Caco-2 (cell line): ENCODE data around the gene SLC30A9. TPM values are rescaled to one million over a fixed set of nuclear protein-coding genes. Genes with fewer than 3 reads are reported as not detected.

Source experiments
- BruUV-seq: library from RNA; stranded (reverse); fragments of 400-500 nt; replicated peaks from 2 replicates; lab custom pipeline; 2021; lab: Mats Ljungman, UMichigan
- CTCF ChIA-PET: fragments of 300-600 bp; sonication (Branson Sonifier 250); formaldehyde crosslinking; loops from one replicate; lab custom pipeline; 2022; ENCODE audit warnings: antibody characterized with exemption; lab: Charles Lee
- POLR2A ChIA-PET: fragments of 300-600 bp; sonication (Branson Sonifier 250); formaldehyde crosslinking; loops from one replicate; lab custom pipeline; 2022; ENCODE audit warnings: antibody characterized with exemption; lab: Charles Lee
- DNase-seq, 2 experiments: peaks; one replicate each; pipeline versions ENCODE4 v3.0.0 to v3.0.0-alpha.2; 2020 to 2022
- H3K27me3 ChIP-seq: replicated peaks from 2 replicates; pipeline ENCODE4 v1.6.0; 2011; ENCODE audit warnings: low read length; ENCODE audit not compliant: control insufficient read depth, insufficient read depth
- H3K36me3 ChIP-seq: 2 replicates; pipeline ENCODE4 v1.5.1; 2011; ENCODE audit warnings: low read length; ENCODE audit not compliant: control insufficient read depth, insufficient read depth
- H3K4me1 ChIP-seq: fragments of 250-450 bp; sonication (Bioruptor Pico); 2 replicates; pipeline ENCODE4 v1.5.1; 2020; ENCODE audit warnings: mild to moderate bottlenecking
- H3K4me3 ChIP-seq: 2 replicates; pipeline ENCODE4 v1.5.1; 2011; ENCODE audit warnings: low read depth, mild to moderate bottlenecking, control low read depth, low read length
- H3K9me3 ChIP-seq: fragments of 250-450 bp; sonication (Bioruptor Pico); 2 replicates; pipeline ENCODE4 v1.5.1; 2020; ENCODE audit warnings: mild to moderate bottlenecking, moderate library complexity
- H3K27ac Mint-ChIP-seq: one replicate; pipeline ENCODE4 v1.8.0; 2022; ENCODE audit warnings: mixed read lengths; ENCODE audit not compliant: unreplicated experiment
- H3K27me3 Mint-ChIP-seq: one replicate; pipeline ENCODE4 v1.8.0; 2022; ENCODE audit warnings: mixed read lengths; ENCODE audit not compliant: insufficient read depth, unreplicated experiment
- H3K36me3 Mint-ChIP-seq: one replicate; pipeline ENCODE4 v1.8.0; 2022; ENCODE audit warnings: mild to moderate bottlenecking, mixed read lengths; ENCODE audit not compliant: insufficient read depth, unreplicated experiment
- H3K4me1 Mint-ChIP-seq: one replicate; pipeline ENCODE4 v1.8.0; 2022; ENCODE audit warnings: low read depth, mixed read lengths; ENCODE audit not compliant: unreplicated experiment
- H3K4me3 Mint-ChIP-seq: one replicate; pipeline ENCODE4 v1.8.0; 2022; ENCODE audit warnings: mild to moderate bottlenecking, moderate library complexity, mixed read lengths; ENCODE audit not compliant: unreplicated experiment
- H3K9me3 Mint-ChIP-seq: one replicate; pipeline ENCODE4 v1.8.0; 2022; ENCODE audit warnings: mixed read lengths; ENCODE audit not compliant: unreplicated experiment
- intact Hi-C: fragments of 100-400 bp; cut with micrococcal nuclease; formaldehyde crosslinking; loops from one replicate; pipeline ENCODE4 v1.10.0; 2022; ENCODE audit not compliant: unreplicated experiment
- total RNA-seq: library from RNA; stranded (reverse); gene quantifications from 2 replicates; pipeline ENCODE4 v1.2.3, GENCODE V29; 2022
- TF ChIP-seq, protein P1 (sequence below), 2 experiments: fragments of 200-600 bp in 1 of 2; IDR thresholded peaks; 1 replicate in 1 of 2; 2 replicates in 1 of 2; pipeline versions ENCODE4 v1.5.1 to v1.8.0; 2011 to 2022; ENCODE audit warnings: antibody characterized with exemption in 1 of 2, control low read depth in 1 of 2, inconsistent platforms in 1 of 2, low read depth in 1 of 2, low read length in 1 of 2, mild to moderate bottlenecking in 1 of 2, moderate library complexity in 1 of 2; ENCODE audit not compliant: insufficient read depth in 1 of 2, severe bottlenecking in 1 of 2, unreplicated experiment in 1 of 2

Gene SLC30A9
- total RNA-seq, 1 experiment from 2014 or later: 57.1 TPM

DNA sequence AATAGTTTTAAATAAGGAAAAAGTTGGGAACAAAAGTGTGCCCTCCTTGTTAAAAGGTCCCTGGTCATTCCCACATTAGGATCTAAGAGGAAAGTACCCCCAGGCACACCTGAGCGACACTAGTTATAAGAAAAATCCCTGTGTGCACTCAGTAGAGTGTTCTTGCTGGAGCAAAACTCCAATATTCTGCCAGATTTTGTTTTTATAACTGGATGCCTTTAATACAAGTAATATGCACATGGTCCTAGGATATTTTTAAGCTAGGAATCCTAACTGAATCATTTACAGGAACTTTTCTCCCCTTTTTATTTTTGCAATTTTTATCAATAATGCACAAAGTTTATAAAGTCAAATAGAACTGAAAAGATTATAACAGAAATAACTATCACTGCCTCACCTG lies 93.5 kb downstream of the SLC30A9 start:
- no peaks in the 10 kb centered on the region for H3K4me1 Mint-ChIP-seq
- intact Hi-C loops: no loop called here
- Histone ChIP-seq H3K36me3 (no peaks in the 10 kb centered on the region), H3K27me3 (no peaks in the 10 kb centered on the region), H3K4me1 (no peaks in the 10 kb centered on the region), H3K4me3 (no peak overlapping the region), H3K9me3 (no peaks in the 10 kb centered on the region)
- BruUV-seq: no TSS peak
- no peak overlapping the region for H3K4me3 Mint-ChIP-seq
- TF ChIP-seq, protein P1, sequence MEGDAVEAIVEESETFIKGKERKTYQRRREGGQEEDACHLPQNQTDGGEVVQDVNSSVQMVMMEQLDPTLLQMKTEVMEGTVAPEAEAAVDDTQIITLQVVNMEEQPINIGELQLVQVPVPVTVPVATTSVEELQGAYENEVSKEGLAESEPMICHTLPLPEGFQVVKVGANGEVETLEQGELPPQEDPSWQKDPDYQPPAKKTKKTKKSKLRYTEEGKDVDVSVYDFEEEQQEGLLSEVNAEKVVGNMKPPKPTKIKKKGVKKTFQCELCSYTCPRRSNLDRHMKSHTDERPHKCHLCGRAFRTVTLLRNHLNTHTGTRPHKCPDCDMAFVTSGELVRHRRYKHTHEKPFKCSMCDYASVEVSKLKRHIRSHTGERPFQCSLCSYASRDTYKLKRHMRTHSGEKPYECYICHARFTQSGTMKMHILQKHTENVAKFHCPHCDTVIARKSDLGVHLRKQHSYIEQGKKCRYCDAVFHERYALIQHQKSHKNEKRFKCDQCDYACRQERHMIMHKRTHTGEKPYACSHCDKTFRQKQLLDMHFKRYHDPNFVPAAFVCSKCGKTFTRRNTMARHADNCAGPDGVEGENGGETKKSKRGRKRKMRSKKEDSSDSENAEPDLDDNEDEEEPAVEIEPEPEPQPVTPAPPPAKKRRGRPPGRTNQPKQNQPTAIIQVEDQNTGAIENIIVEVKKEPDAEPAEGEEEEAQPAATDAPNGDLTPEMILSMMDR (IDR thresholded peaks at IDR 0.05; ENCODE audit: insufficient read depth in 1 of 2, low read depth in 1 of 2, low read length in 1 of 2, severe bottlenecking in 1 of 2, unreplicated experiment in 1 of 2): no peak
- peaks cover 30% of the 10 kb centered on the region for H3K36me3 Mint-ChIP-seq
- H3K9me3 Mint-ChIP-seq: no peaks in the 10 kb centered on the region
- ChIA-PET CTCF (no interaction called here), POLR2A (no interaction called here)
- no peak overlapping the region for H3K27ac Mint-ChIP-seq
- no peak for DNase-seq
- H3K27me3 Mint-ChIP-seq: no peaks in the 10 kb centered on the region

DNA sequence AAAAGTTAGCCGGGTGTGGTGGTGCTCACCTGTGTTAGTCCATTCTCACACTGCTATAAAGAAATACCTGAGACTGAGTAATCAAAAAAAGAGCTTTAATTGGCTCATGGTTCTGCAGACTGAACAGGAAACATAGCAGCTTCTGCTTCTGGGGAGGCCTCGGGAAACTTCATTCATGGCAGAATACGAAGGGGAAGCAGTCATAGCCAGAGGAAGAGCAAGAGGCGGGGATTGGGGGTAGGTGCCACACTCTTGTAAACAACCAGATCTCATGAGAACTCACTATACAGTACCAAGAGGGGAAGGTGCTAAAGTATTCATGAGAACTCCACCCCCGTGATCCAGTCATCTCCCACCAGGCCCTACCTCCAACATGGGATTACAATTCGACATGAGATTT lies 98.1 kb downstream of the SLC30A9 start:
- POLR2A ChIA-PET: no interaction called here
- Histone ChIP-seq H3K36me3 (no peaks in the 10 kb centered on the region), H3K4me3 (no peak overlapping the region), H3K4me1 (no peaks in the 10 kb centered on the region), H3K9me3 (no peaks in the 10 kb centered on the region), H3K27me3 (no peaks in the 10 kb centered on the region)
- H3K36me3 Mint-ChIP-seq: peaks cover 26% of the 10 kb centered on the region
- H3K27ac Mint-ChIP-seq: no peak overlapping the region
- no peaks in the 10 kb centered on the region for H3K9me3 Mint-ChIP-seq
- DNase-seq: no peak
- H3K4me3 Mint-ChIP-seq: no peak overlapping the region
- no TSS peak for BruUV-seq
- TF ChIP-seq, protein P1 (IDR thresholded peaks at IDR 0.05; ENCODE audit: insufficient read depth in 1 of 2, low read depth in 1 of 2, low read length in 1 of 2, severe bottlenecking in 1 of 2, unreplicated experiment in 1 of 2): no peak
- no peaks in the 10 kb centered on the region for H3K4me1 Mint-ChIP-seq
- CTCF ChIA-PET: no interaction called here
- intact Hi-C loops: no loop called here
- H3K27me3 Mint-ChIP-seq: no peaks in the 10 kb centered on the region

DNA sequence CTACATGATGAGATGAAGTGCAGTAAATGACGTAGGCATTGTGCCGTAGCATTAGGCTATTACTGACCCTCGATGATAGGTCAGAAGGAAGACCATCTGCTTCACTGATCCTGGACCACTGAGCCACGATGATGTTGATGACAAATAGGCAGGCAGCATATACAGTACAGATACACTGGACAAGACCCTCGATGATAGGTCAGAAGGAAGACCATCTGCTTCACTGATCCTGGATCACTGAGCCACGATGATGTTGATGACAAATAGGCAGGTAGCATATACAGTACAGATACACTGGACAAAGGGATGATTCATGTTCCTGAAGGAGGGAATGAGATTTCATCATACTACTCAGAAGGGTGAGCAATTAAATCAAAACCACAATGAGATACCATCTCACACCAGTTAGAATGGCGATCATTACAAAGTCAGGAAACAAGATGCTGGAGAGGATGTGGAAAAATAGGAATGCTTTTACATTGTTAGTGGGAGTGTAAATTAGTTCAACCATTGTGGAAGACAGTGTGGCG lies 111.2 kb downstream of the SLC30A9 start:
- no peaks in the 10 kb centered on the region for H3K27me3 ChIP-seq
- H3K36me3 Mint-ChIP-seq: no peaks in the 10 kb centered on the region
- ChIA-PET POLR2A (no interaction called here), CTCF (no interaction called here)
- H3K4me3 Mint-ChIP-seq: no peak overlapping the region
- no peaks in the 10 kb centered on the region for H3K9me3 ChIP-seq
- DNase-seq: no peak
- peaks cover 6% of the 10 kb centered on the region for H3K27me3 Mint-ChIP-seq
- H3K9me3 Mint-ChIP-seq: peaks cover 2% of the 10 kb centered on the region
- no peaks in the 10 kb centered on the region for H3K4me1 ChIP-seq
- H3K36me3 ChIP-seq: no peaks in the 10 kb centered on the region
- intact Hi-C loops: no loop called here
- no peak overlapping the region for H3K27ac Mint-ChIP-seq
- TF ChIP-seq, protein P1 (IDR thresholded peaks at IDR 0.05; ENCODE audit: insufficient read depth in 1 of 2, low read depth in 1 of 2, low read length in 1 of 2, severe bottlenecking in 1 of 2, unreplicated experiment in 1 of 2): no peak
- BruUV-seq: no TSS peak
- H3K4me1 Mint-ChIP-seq: no peaks in the 10 kb centered on the region
- H3K4me3 ChIP-seq: no peak overlapping the region
